Activated effector memory CD4-positive, alpha-beta T cell treated with anti-CD3 and anti-CD28 coated beads, Interleukin-2, amount 50 U/mL, for 16 hours (primary cell): ENCODE data around the gene KDM4B.
A peak's percentile ranks its signal among the peaks of the same experiment; 100 is the strongest.

Source experiments
- DNase-seq: peaks from one replicate; pipeline ENCODE4 v3.0.0-alpha.2; 2020

Gene KDM4B

GRCh38 chr19:5016781-5017180, 47.9 kb downstream of the KDM4B start:
- DNase-seq, result no peak

- no peak for DNase-seq
Measured at GRCh38 chr19:5017235-5017634, 48.3 kb downstream of the KDM4B start.

GRCh38 chr19:5018224-5019015, 49.5 kb downstream of the KDM4B start:
- no peak for DNase-seq

GRCh38 chr19:5020368-5020767, 51.5 kb downstream of the KDM4B start:
- DNase-seq, result no peak

- DNase-seq, result no peak
Measured at GRCh38 chr19:5021046-5021445, 52.1 kb downstream of the KDM4B start.

GRCh38 chr19:5022066-5022860, 53.4 kb downstream of the KDM4B start:
- DNase-seq, result no peak

- DNase-seq, result no peak
Measured at GRCh38 chr19:5023128-5023571, 54.2 kb downstream of the KDM4B start.

GRCh38 chr19:5024282-5024681, 55.4 kb downstream of the KDM4B start:
- DNase-seq, result no peak

GRCh38 chr19:5025027-5025426, 56.1 kb downstream of the KDM4B start:
- no peak for DNase-seq

GRCh38 chr19:5026706-5027273, 57.9 kb downstream of the KDM4B start:
- no peak for DNase-seq

GRCh38 chr19:5028229-5028886, 59.4 kb downstream of the KDM4B start:
- DNase-seq, result no peak

- DNase-seq, result peak; percentile 83
Measured at GRCh38 chr19:5029596-5029995, 60.7 kb downstream of the KDM4B start.

- no peak for DNase-seq
Measured at GRCh38 chr19:5030136-5030820, 61.4 kb downstream of the KDM4B start.

GRCh38 chr19:5030822-5031221, 61.9 kb downstream of the KDM4B start:
- no peak for DNase-seq

GRCh38 chr19:5031231-5032100, 62.6 kb downstream of the KDM4B start:
- peak; percentile 92 for DNase-seq

- no peak for DNase-seq
Measured at GRCh38 chr19:5032101-5032967, 63.4 kb downstream of the KDM4B start.

GRCh38 chr19:5035105-5035761, 66.3 kb downstream of the KDM4B start:
- DNase-seq, result no peak

GRCh38 chr19:5035793-5036697, 67.1 kb downstream of the KDM4B start:
- DNase-seq, result no peak
